ENCODE measurements around the gene MEIS2.

DNA sequence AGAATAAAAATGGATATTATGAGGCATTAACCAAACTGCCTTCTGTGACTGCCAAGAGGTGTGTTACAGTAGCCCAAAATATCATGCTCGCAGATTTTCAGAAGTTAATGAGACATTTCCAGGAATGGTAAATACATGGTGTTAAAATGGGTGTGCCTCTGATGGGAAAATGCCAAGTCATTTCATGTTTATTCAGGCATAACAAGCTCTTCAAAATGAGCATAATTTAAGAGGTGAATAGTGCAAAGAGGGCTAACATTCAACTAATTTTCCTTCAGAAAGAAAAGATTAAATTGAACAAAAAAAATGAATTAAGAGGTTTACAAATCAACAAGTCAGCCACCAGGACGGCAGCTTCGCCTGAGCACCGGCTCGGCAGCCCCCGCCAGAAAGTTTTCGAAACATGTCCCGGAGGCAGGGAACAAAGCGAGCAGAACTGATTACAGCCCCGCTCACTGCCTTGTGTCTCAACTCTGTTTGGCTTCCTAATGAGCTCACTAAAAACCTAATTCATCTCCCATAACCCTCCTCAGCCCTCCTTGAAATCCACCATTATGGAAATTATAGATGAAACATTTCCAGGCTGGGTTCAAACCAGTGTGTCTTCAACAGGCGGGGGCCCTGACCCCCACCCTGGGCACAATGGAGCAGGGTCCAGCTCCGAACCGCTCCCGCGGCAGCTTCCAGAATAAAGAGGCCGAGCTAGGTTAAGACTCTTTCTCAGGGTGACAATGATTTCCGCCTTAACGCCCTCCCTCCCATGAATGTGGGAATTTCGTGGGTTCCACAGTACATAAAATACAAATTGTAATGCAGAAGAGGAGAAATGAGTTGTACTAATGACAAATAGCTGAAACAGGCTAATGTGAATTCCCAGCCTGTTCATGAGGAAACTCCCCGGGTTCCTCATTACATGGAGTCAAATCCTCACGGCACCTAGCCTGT lies 43.9 kb downstream of the MEIS2 start:
- TF ChIP-seq, protein P1, sequence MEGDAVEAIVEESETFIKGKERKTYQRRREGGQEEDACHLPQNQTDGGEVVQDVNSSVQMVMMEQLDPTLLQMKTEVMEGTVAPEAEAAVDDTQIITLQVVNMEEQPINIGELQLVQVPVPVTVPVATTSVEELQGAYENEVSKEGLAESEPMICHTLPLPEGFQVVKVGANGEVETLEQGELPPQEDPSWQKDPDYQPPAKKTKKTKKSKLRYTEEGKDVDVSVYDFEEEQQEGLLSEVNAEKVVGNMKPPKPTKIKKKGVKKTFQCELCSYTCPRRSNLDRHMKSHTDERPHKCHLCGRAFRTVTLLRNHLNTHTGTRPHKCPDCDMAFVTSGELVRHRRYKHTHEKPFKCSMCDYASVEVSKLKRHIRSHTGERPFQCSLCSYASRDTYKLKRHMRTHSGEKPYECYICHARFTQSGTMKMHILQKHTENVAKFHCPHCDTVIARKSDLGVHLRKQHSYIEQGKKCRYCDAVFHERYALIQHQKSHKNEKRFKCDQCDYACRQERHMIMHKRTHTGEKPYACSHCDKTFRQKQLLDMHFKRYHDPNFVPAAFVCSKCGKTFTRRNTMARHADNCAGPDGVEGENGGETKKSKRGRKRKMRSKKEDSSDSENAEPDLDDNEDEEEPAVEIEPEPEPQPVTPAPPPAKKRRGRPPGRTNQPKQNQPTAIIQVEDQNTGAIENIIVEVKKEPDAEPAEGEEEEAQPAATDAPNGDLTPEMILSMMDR (conservative IDR thresholded peaks at IDR 0.05; ENCODE audit: low read length): no peak
- no peak for TF ChIP-seq EZH2phosphoT487 (IDR thresholded peaks at IDR 0.05; ENCODE audit: borderline replicate concordance)
